CD4-positive, alpha-beta T cell (primary cell): Measurements from ENCODE around the gene WFDC1. TPM values are rescaled to one million over a fixed set of nuclear protein-coding genes. Genes with fewer than 3 reads are reported as not detected.

ENCODE experiments used
- ATAC-seq: fragments of 200-7000 bp; cut with Tn5 transposase; one replicate; pipeline ENCODE4 v1.10.0; 2022; ENCODE audit warnings: mild to moderate bottlenecking; ENCODE audit not compliant: poor library complexity
- CTCF ChIA-PET: fragments of 350-600 bp; sonication (Branson Sonifier 250); formaldehyde crosslinking; loops from one replicate; lab custom pipeline; 2021; ENCODE audit warnings: antibody characterized with exemption, inconsistent platforms; lab: Charles Lee
- POLR2A ChIA-PET: fragments of 350-600 bp; sonication (Branson Sonifier 250); formaldehyde crosslinking; loops from one replicate; lab custom pipeline; 2021; ENCODE audit warnings: antibody characterized with exemption, inconsistent platforms; lab: Charles Lee
- DNase-seq, 14 experiments: peaks; one replicate each; pipeline ENCODE4 v3.0.0-alpha.2; 2013 to 2020; ENCODE audit warnings: mixed read lengths in 2 of 14
- H3K27ac ChIP-seq, 2 donors: one replicate each; pipeline versions ENCODE4 v1.5.1 to v1.7.0; 2013; ENCODE audit warnings: low read length in 2 of 2, low read depth in 1 of 2, mild to moderate bottlenecking in 1 of 2
- H3K27me3 ChIP-seq, 2 experiments: 1 replicate in 1 of 2; 2 replicates in 1 of 2; pipeline versions ENCODE4 v1.6.1 to v1.7.0; 2013; ENCODE audit warnings: low read length in 2 of 2, control low read depth in 1 of 2, mild to moderate bottlenecking in 1 of 2, moderate library complexity in 1 of 2; ENCODE audit not compliant: insufficient read depth in 2 of 2, control insufficient read depth in 1 of 2
- H3K36me3 ChIP-seq: one replicate; pipeline ENCODE4 v1.6.1; 2013; ENCODE audit warnings: low read length, control low read depth; ENCODE audit not compliant: insufficient read depth
- H3K4me1 ChIP-seq: one replicate; pipeline ENCODE4 v1.6.1; 2013; ENCODE audit warnings: low read length, control low read depth; ENCODE audit not compliant: insufficient read depth
- H3K4me3 ChIP-seq: one replicate; pipeline ENCODE4 v1.5.1; 2013; ENCODE audit warnings: mild to moderate bottlenecking, low read length, moderate library complexity
- H3K9me3 ChIP-seq, 2 experiments: 1 replicate in 1 of 2; 2 replicates in 1 of 2; pipeline versions ENCODE4 v1.6.1 to v1.7.0; 2013; ENCODE audit warnings: low read length in 2 of 2, mild to moderate bottlenecking in 2 of 2, control low read depth in 1 of 2, moderate library complexity in 1 of 2; ENCODE audit not compliant: control insufficient read depth in 1 of 2, insufficient read depth in 1 of 2
- H3K27ac Mint-ChIP-seq: one replicate; pipeline ENCODE4 v1.8.0; 2020; ENCODE audit warnings: mixed read lengths
- H3K27me3 Mint-ChIP-seq: one replicate; pipeline ENCODE4 v1.8.0; 2021; ENCODE audit warnings: mixed read lengths
- H3K36me3 Mint-ChIP-seq: one replicate; pipeline ENCODE4 v1.8.0; 2021; ENCODE audit warnings: low read depth, mixed read lengths
- H3K4me1 Mint-ChIP-seq: one replicate; pipeline ENCODE4 v1.8.0; 2021; ENCODE audit warnings: low read depth, mixed read lengths
- H3K4me3 Mint-ChIP-seq: one replicate; pipeline ENCODE4 v1.8.0; 2020; ENCODE audit warnings: mild to moderate bottlenecking, mixed read lengths
- H3K9me3 Mint-ChIP-seq: one replicate; pipeline ENCODE4 v1.8.0; 2020; ENCODE audit warnings: mixed read lengths
- CTCF ChIP-seq: fragments of 200-600 bp; IDR thresholded peaks from one replicate; pipeline ENCODE4 v1.8.0; 2022; ENCODE audit warnings: antibody characterized with exemption, mild to moderate bottlenecking
- intact Hi-C, 2 experiments: fragments of 100-400 bp; cut with DNase I in 1 of 2; cut with micrococcal nuclease in 1 of 2; formaldehyde crosslinking; loops; one replicate each; pipeline versions ENCODE4 v1.15.1 to v1.9.0; 2023 to 2025; cut with DNase I, micrococcal nuclease
- total RNA-seq, 174 experiments: library from RNA in 2 of 174; stranded (reverse) in 2 of 174; gene quantifications; one replicate each; pipeline ENCODE4 v1.2.3 and lab custom pipeline; 2021 to 2026

The WFDC1 gene
- total RNA-seq, 2 experiments from 2014 or later = not detected

- no peak overlapping the region for H3K27ac Mint-ChIP-seq
- no peak overlapping the region for H3K27ac ChIP-seq
- no peak overlapping the region for H3K4me3 Mint-ChIP-seq
- H3K9me3 ChIP-seq = peaks cover 11 to 22% of the 10 kb centered on the region in 2 experiments
- H3K27me3 Mint-ChIP-seq = peaks cover 17% of the 10 kb centered on the region
- no peaks in the 10 kb centered on the region for H3K36me3 ChIP-seq
- intact Hi-C loops = no loop called here
- no peaks in the 10 kb centered on the region for H3K4me1 ChIP-seq
- H3K36me3 Mint-ChIP-seq = no peaks in the 10 kb centered on the region
- H3K9me3 Mint-ChIP-seq = no peaks in the 10 kb centered on the region
- TF ChIP-seq CTCF = no peak
- POLR2A ChIA-PET = no interaction called here
- H3K4me3 ChIP-seq = no peak overlapping the region
- H3K4me1 Mint-ChIP-seq = no peaks in the 10 kb centered on the region
- ATAC-seq (no peak), DNase-seq (no peak)
- CTCF ChIA-PET = no interaction called here
- H3K27me3 ChIP-seq = peaks cover 4 to 16% of the 10 kb centered on the region in 2 experiments
Observed at GRCh38 chr16:84319146-84319760, 24.6 kb downstream of the WFDC1 start.

GRCh38 chr16:84320511-84320910 lies 25.8 kb downstream of the WFDC1 start:
- TF ChIP-seq CTCF = no peak
- Mint-ChIP-seq H3K27me3 (peaks cover 6% of the 10 kb centered on the region), H3K27ac (no peak overlapping the region), H3K36me3 (no peaks in the 10 kb centered on the region), H3K9me3 (no peaks in the 10 kb centered on the region), H3K4me1 (no peaks in the 10 kb centered on the region), H3K4me3 (no peak overlapping the region)
- ChIA-PET POLR2A (no interaction called here), CTCF (no interaction called here)
- Histone ChIP-seq H3K36me3 (no peaks in the 10 kb centered on the region), H3K4me3 (no peak overlapping the region), H3K27me3 (peaks cover 3 to 4% of the 10 kb centered on the region in 2 experiments), H3K9me3 (peaks cover 11 to 22% of the 10 kb centered on the region in 2 experiments), H3K27ac (no peak overlapping the region), H3K4me1 (no peaks in the 10 kb centered on the region)
- ATAC-seq (no peak), DNase-seq (no peak)
- intact Hi-C loops = no loop called here

- intact Hi-C loops = no loop called here
- no peaks in the 10 kb centered on the region for H3K4me1 Mint-ChIP-seq
- H3K27me3 ChIP-seq = peaks cover 0 to 4% of the 10 kb centered on the region in 2 experiments
- no peak overlapping the region for H3K27ac Mint-ChIP-seq
- no peak for ATAC-seq
- no peak for DNase-seq
- no peaks in the 10 kb centered on the region for H3K9me3 Mint-ChIP-seq
- no peak for TF ChIP-seq CTCF
- H3K27me3 Mint-ChIP-seq = no peaks in the 10 kb centered on the region
- CTCF ChIA-PET = no interaction called here
- no peak overlapping the region for H3K4me3 Mint-ChIP-seq
- no peaks in the 10 kb centered on the region for H3K36me3 Mint-ChIP-seq
- H3K27ac ChIP-seq = no peak overlapping the region
- no peaks in the 10 kb centered on the region for H3K4me1 ChIP-seq
- POLR2A ChIA-PET = no interaction called here
- H3K4me3 ChIP-seq = no peak overlapping the region
- no peaks in the 10 kb centered on the region for H3K36me3 ChIP-seq
- peaks cover 11 to 22% of the 10 kb centered on the region in 2 experiments for H3K9me3 ChIP-seq
Observed at GRCh38 chr16:84321932-84322331, 27.3 kb downstream of the WFDC1 start.
